HepG2 (cell line): Measurements from ENCODE around the gene LBX2. TPM values are rescaled to one million over a fixed set of nuclear protein-coding genes. Genes with fewer than 3 reads are reported as not detected.

Experiments
- E2F2 ChIP-seq: sonication (generic); formaldehyde crosslinking; IDR thresholded peaks from 2 replicates; pipeline ENCODE4 v1.4.0; 2020; ENCODE audit warnings: missing genetic modification reagents, borderline replicate concordance
- GFI1 ChIP-seq: sonication (generic); formaldehyde crosslinking; IDR thresholded peaks from 2 replicates; pipeline ENCODE4 v1.5.0; 2020; ENCODE audit warnings: missing genetic modification reagents, mild to moderate bottlenecking, borderline replicate concordance
- HOXA7 ChIP-seq: sonication (generic); formaldehyde crosslinking; IDR thresholded peaks from 2 replicates; pipeline ENCODE4 v1.8.1; 2022; ENCODE audit warnings: mild to moderate bottlenecking, missing genetic modification reagents, moderate library complexity
- MTF2 ChIP-seq: sonication (generic); formaldehyde crosslinking; IDR thresholded peaks from 2 replicates; pipeline ENCODE4 v1.5.0; 2020; ENCODE audit warnings: missing genetic modification reagents, borderline replicate concordance
- RFX1 ChIP-seq: fragments of 450-650 bp; IDR thresholded peaks from 2 replicates; pipeline ENCODE4 v1.6.1; 2017
- SP2 ChIP-seq: sonication (generic); formaldehyde crosslinking; IDR thresholded peaks from 2 replicates; pipeline ENCODE4 v1.5.1; 2020; ENCODE audit warnings: mild to moderate bottlenecking, missing genetic modification reagents
- ZBTB4 ChIP-seq: sonication (generic); formaldehyde crosslinking; IDR thresholded peaks from 2 replicates; pipeline ENCODE4 v1.4.0; 2020; ENCODE audit warnings: missing genetic modification reagents, mild to moderate bottlenecking, borderline replicate concordance
- ZNF644 ChIP-seq: IDR thresholded peaks from 2 replicates; pipeline ENCODE4 v1.6.1; 2016; ENCODE audit warnings: low read depth
- polyA plus RNA-seq, 8 experiments: library from polyadenylated mRNA; depleted of rRNA in 3 of 8; stranded (reverse) in 7 of 8; unstranded in 1 of 8; fragments of >200 nt; fragmentation: Illumina TruSeq in 4 of 8; extraction: Trizol in 4 of 8; gene quantifications; 2 replicates each; pipeline versions ENCODE4 v1.2.1 to v1.2.3, GENCODE V29; 2011 to 2016; ENCODE audit warnings: low read depth in 4 of 8, missing spikeins in 1 of 8, mixed read lengths in 1 of 8; ENCODE audit not compliant: insufficient read depth in 1 of 8
- total RNA-seq, 5 experiments: library from RNA; depleted of rRNA; stranded (reverse); fragments of >200 nt; fragmentation: Illumina TruSeq; extraction: Trizol; gene quantifications; 2 replicates each; pipeline ENCODE4 v1.2.3, GENCODE V29; 2016; ENCODE audit warnings: low read depth in 1 of 5
- TF ChIP-seq, protein P1 (sequence below): sonication (generic); formaldehyde crosslinking; IDR thresholded peaks from one replicate; pipeline ENCODE4 v1.5.1; 2020; ENCODE audit warnings: mild to moderate bottlenecking, missing genetic modification reagents; ENCODE audit errors: not compliant biosample characterization
- TF ChIP-seq, protein P2 (sequence below): sonication (generic); formaldehyde crosslinking; IDR thresholded peaks from 2 replicates; pipeline ENCODE4 v1.5.0; 2020; ENCODE audit warnings: mild to moderate bottlenecking, missing genetic modification reagents, borderline replicate concordance

Gene LBX2
- total and polyA plus RNA-seq, 2 of the 13 experiments (the other 11 are each of a cell fraction or from before 2014, with no cell fraction given) = 6.4 to 8.1 TPM

GRCh38 chr2:74458132-74458937 lies 41.1 kb downstream of the LBX2 start, which contains the start of gene WBP1 (continued):
- 0 out of 2 replicates have a peak, but pooled peaks have one; percentile 49 for TF ChIP-seq ZNF644
- TF ChIP-seq GFI1 = peak; percentile 77; the same call in 1 of the 2 replicates
- TF ChIP-seq ZBTB4 = peak; percentile 86; the same call in 1 of the 2 replicates
- TF ChIP-seq, protein P1, sequence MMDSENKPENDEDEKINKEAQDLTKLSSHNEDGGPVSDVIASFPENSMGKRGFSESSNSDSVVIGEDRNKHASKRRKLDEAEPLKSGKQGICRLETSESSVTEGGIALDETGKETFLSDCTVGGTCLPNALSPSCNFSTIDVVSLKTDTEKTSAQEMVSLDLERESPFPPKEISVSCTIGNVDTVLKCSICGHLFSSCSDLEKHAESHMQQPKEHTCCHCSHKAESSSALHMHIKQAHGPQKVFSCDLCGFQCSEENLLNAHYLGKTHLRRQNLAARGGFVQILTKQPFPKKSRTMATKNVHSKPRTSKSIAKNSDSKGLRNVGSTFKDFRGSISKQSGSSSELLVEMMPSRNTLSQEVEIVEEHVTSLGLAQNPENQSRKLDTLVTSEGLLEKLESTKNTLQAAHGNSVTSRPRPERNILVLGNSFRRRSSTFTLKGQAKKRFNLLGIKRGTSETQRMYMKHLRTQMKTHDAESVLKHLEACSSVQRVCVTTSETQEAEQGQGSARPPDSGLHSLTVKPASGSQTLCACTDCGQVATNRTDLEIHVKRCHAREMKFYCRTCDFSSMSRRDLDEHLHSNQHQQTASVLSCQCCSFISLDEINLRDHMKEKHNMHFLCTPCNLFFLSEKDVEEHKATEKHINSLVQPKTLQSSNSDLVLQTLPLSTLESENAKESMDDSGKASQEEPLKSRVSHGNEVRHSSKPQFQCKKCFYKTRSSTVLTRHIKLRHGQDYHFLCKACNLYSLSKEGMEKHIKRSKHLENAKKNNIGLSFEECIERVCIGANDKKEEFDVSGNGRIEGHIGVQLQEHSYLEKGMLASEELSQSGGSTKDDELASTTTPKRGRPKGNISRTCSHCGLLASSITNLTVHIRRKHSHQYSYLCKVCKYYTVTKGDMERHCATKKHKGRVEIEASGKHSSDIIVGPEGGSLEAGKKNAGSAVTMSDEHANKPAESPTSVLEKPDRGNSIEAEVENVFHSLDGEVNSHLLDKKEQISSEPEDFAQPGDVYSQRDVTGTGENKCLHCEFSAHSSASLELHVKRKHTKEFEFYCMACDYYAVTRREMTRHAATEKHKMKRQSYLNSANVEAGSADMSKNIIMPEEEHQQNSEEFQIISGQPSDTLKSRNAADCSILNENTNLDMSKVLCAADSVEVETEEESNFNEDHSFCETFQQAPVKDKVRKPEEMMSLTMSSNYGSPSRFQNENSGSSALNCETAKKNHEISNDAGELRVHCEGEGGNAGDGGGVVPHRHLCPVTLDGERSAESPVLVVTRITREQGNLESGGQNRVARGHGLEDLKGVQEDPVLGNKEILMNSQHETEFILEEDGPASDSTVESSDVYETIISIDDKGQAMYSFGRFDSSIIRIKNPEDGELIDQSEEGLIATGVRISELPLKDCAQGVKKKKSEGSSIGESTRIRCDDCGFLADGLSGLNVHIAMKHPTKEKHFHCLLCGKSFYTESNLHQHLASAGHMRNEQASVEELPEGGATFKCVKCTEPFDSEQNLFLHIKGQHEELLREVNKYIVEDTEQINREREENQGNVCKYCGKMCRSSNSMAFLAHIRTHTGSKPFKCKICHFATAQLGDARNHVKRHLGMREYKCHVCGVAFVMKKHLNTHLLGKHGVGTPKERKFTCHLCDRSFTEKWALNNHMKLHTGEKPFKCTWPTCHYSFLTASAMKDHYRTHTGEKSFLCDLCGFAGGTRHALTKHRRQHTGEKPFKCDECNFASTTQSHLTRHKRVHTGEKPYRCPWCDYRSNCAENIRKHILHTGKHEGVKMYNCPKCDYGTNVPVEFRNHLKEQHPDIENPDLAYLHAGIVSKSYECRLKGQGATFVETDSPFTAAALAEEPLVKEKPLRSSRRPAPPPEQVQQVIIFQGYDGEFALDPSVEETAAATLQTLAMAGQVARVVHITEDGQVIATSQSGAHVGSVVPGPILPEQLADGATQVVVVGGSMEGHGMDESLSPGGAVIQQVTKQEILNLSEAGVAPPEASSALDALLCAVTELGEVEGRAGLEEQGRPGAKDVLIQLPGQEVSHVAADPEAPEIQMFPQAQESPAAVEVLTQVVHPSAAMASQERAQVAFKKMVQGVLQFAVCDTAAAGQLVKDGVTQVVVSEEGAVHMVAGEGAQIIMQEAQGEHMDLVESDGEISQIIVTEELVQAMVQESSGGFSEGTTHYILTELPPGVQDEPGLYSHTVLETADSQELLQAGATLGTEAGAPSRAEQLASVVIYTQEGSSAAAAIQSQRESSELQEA (CRISPR knock-in tag) = no peak
- peak; percentile 95 for TF ChIP-seq SP2 (CRISPR knock-in tag)
- no peak for TF ChIP-seq E2F2
- TF ChIP-seq HOXA7 (CRISPR knock-in tag) = no peak
- TF ChIP-seq MTF2 (CRISPR knock-in tag) = no peak
- TF ChIP-seq RFX1 = peak; percentile 70
- TF ChIP-seq, protein P2, sequence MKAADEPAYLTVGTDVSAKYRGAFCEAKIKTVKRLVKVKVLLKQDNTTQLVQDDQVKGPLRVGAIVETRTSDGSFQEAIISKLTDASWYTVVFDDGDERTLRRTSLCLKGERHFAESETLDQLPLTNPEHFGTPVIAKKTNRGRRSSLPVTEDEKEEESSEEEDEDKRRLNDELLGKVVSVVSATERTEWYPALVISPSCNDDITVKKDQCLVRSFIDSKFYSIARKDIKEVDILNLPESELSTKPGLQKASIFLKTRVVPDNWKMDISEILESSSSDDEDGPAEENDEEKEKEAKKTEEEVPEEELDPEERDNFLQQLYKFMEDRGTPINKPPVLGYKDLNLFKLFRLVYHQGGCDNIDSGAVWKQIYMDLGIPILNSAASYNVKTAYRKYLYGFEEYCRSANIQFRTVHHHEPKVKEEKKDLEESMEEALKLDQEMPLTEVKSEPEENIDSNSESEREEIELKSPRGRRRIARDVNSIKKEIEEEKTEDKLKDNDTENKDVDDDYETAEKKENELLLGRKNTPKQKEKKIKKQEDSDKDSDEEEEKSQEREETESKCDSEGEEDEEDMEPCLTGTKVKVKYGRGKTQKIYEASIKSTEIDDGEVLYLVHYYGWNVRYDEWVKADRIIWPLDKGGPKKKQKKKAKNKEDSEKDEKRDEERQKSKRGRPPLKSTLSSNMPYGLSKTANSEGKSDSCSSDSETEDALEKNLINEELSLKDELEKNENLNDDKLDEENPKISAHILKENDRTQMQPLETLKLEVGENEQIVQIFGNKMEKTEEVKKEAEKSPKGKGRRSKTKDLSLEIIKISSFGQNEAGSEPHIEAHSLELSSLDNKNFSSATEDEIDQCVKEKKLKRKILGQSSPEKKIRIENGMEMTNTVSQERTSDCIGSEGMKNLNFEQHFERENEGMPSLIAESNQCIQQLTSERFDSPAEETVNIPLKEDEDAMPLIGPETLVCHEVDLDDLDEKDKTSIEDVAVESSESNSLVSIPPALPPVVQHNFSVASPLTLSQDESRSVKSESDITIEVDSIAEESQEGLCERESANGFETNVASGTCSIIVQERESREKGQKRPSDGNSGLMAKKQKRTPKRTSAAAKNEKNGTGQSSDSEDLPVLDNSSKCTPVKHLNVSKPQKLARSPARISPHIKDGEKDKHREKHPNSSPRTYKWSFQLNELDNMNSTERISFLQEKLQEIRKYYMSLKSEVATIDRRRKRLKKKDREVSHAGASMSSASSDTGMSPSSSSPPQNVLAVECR (CRISPR knock-in tag) = no peak; the same call in 1 of the 2 replicates
